CD1c-positive myeloid dendritic cell (primary cell): ENCODE data around the gene MOV10L1.
"Not testable (repeated sequence)": the region's sequence is repeated elsewhere in the genome, so short reads cannot be mapped to it uniquely, and the experiment has no call there.

Source experiments
- DNase-seq: peaks from one replicate; pipeline ENCODE4 v3.0.0-alpha.2; 2016; ENCODE audit errors: extremely low spot score

The MOV10L1 gene

GRCh38 chr22:50137277-50137676, 47.5 kb downstream of the MOV10L1 start:
- not testable (repeated sequence) for DNase-seq

GRCh38 chr22:50138041-50138440, 48.2 kb downstream of the MOV10L1 start:
- no peak for DNase-seq

GRCh38 chr22:50138988-50139387, 49.2 kb downstream of the MOV10L1 start:
- no peak for DNase-seq

GRCh38 chr22:50139843-50140415, 50.1 kb downstream of the MOV10L1 start:
- no peak for DNase-seq

- DNase-seq: no peak
Observed at GRCh38 chr22:50140615-50141014, 50.8 kb downstream of the MOV10L1 start.

GRCh38 chr22:50141462-50141861, 51.7 kb downstream of the MOV10L1 start:
- DNase-seq: no peak

- DNase-seq: no peak
Observed at GRCh38 chr22:50141891-50142363, 52.1 kb downstream of the MOV10L1 start.

GRCh38 chr22:50143096-50143495, 53.3 kb downstream of the MOV10L1 start:
- DNase-seq: no peak

- no peak for DNase-seq
Observed at GRCh38 chr22:50144005-50144614, 54.3 kb downstream of the MOV10L1 start.

- no peak for DNase-seq
Observed at GRCh38 chr22:50145721-50146438, 56.1 kb downstream of the MOV10L1 start.

GRCh38 chr22:50146439-50147238, 56.8 kb downstream of the MOV10L1 start:
- peak; percentile 34 for DNase-seq

GRCh38 chr22:50147258-50148165, 57.7 kb downstream of the MOV10L1 start:
- DNase-seq: peak; percentile 30

GRCh38 chr22:50148166-50148500, 58.3 kb downstream of the MOV10L1 start:
- no peak for DNase-seq

- peak; percentile 80 for DNase-seq
Observed at GRCh38 chr22:50148991-50149721, 59.4 kb downstream of the MOV10L1 start.

GRCh38 chr22:50150161-50151129, 60.6 kb downstream of the MOV10L1 start:
- DNase-seq: no peak

- no peak for DNase-seq
Observed at GRCh38 chr22:50151571-50152537, 62.0 kb downstream of the MOV10L1 start.

- no peak for DNase-seq
Observed at GRCh38 chr22:50153056-50153755, 63.4 kb downstream of the MOV10L1 start.

- no peak for DNase-seq
Observed at GRCh38 chr22:50153756-50154140, 63.9 kb downstream of the MOV10L1 start.
